ENCODE results near the gene LAMP5.

Gene LAMP5

DNA sequence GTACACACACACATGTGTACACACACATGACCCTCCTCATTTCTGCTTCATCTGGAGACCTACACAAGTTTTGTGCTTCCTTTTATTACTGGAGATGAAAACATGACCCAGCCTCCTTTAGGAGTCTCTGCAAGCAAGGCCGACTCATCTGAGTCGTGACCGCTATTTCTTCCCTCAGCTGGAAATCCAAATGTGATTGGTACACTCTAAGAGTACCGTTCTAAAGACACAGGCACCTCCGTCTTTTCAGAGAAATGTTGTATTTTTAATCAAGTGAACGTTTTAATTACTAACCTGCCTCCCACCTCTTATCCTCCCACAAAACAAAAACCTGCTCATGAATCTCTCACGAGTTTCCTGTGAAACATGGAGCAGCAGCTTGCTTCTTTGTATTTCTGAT is 63.0 kb downstream of the LAMP5 start:
- H3K4me3 ChIP-seq (ENCODE audit: low read length): no peak overlapping the region
- TF ChIP-seq, protein P1, sequence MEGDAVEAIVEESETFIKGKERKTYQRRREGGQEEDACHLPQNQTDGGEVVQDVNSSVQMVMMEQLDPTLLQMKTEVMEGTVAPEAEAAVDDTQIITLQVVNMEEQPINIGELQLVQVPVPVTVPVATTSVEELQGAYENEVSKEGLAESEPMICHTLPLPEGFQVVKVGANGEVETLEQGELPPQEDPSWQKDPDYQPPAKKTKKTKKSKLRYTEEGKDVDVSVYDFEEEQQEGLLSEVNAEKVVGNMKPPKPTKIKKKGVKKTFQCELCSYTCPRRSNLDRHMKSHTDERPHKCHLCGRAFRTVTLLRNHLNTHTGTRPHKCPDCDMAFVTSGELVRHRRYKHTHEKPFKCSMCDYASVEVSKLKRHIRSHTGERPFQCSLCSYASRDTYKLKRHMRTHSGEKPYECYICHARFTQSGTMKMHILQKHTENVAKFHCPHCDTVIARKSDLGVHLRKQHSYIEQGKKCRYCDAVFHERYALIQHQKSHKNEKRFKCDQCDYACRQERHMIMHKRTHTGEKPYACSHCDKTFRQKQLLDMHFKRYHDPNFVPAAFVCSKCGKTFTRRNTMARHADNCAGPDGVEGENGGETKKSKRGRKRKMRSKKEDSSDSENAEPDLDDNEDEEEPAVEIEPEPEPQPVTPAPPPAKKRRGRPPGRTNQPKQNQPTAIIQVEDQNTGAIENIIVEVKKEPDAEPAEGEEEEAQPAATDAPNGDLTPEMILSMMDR (conservative IDR thresholded peaks at IDR 0.05; ENCODE audit: low read length): no peak
- no peak for DNase-seq (ENCODE audit: low read depth)

DNA sequence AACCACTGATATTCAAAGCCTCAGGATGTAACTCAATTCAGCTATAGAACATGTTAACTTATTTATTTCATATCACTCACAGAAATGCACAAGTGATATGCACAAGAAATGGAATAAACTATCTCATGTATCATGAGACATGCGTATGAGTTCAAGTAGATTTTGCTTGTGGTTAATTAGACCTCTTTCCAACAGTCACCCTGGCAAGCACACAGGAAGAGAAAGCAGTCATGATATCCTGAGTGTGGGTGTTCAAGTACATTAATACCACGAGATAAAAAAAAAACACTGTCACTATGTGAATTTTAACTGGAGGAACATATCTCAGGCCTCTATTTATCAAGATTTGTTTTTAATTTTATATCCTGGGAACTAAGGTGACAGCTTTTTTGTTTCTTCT is 64.2 kb downstream of the LAMP5 start:
- no peak for DNase-seq (ENCODE audit: low read depth)

More for the DNA sequence above, 64.2 kb downstream of the LAMP5 start:
- TF ChIP-seq, protein P1 (conservative IDR thresholded peaks at IDR 0.05; ENCODE audit: low read length): no peak
- H3K4me3 ChIP-seq (ENCODE audit: low read length): no peak overlapping the region
